LNCaP clone FGC (cell line): ENCODE data around the gene PFKM.

Experiments used
- DNase-seq: peaks from one replicate; pipeline ENCODE4 v3.0.0-alpha.2; 2011; ENCODE audit warnings: low read depth
- H3K4me3 ChIP-seq: 2 replicates; pipeline ENCODE4 v1.5.1; 2011; ENCODE audit warnings: mild to moderate bottlenecking, low read depth, low read length, control low read depth
- CTCF ChIP-seq: IDR thresholded peaks from 2 replicates; pipeline ENCODE4 v1.5.1; 2012; ENCODE audit warnings: mild to moderate bottlenecking; ENCODE audit not compliant: control insufficient read depth, insufficient read depth; ENCODE audit errors: extremely low read depth

PFKM gene

GRCh38 chr12:48184549-48184922, 65.4 kb downstream of the PFKM start:
- DNase-seq = no peak
- no peak overlapping the region for H3K4me3 ChIP-seq
- TF ChIP-seq CTCF = no peak

- H3K4me3 ChIP-seq = no peak overlapping the region
- DNase-seq = no peak
- no peak for TF ChIP-seq CTCF
Observed at GRCh38 chr12:48185181-48185919, 66.2 kb downstream of the PFKM start.

- H3K4me3 ChIP-seq = no peak overlapping the region
- no peak for DNase-seq
- no peak for TF ChIP-seq CTCF
Observed at GRCh38 chr12:48187916-48188695, 68.9 kb downstream of the PFKM start.

- H3K4me3 ChIP-seq = no peak overlapping the region
- peak; percentile 52 for DNase-seq
- peak; percentile 88 for TF ChIP-seq CTCF
Observed at GRCh38 chr12:48189331-48190125, 70.4 kb downstream of the PFKM start.

- DNase-seq = no peak
- no peak for TF ChIP-seq CTCF
- H3K4me3 ChIP-seq = no peak overlapping the region
Observed at GRCh38 chr12:48191096-48191495, 71.9 kb downstream of the PFKM start.

GRCh38 chr12:48192861-48193260, 73.7 kb downstream of the PFKM start:
- H3K4me3 ChIP-seq = no peak overlapping the region
- TF ChIP-seq CTCF = no peak
- DNase-seq = no peak
